WTC11 (cell line): ENCODE data around the gene LGALS4. TPM values are rescaled to one million over a fixed set of nuclear protein-coding genes. Genes with fewer than 3 reads are reported as not detected.

Experiments
- ATAC-seq: fragments of 200-7000 bp; cut with Tn5 transposase; 2 replicates; pipeline ENCODE4 v1.10.0; 2021; ENCODE audit warnings: mild to moderate bottlenecking, moderate library complexity
- CTCF ChIA-PET: fragments of 300-600 bp; sonication (Branson Sonifier 250); formaldehyde crosslinking; loops from one replicate; lab custom pipeline; 2021; ENCODE audit warnings: antibody characterized with exemption; lab: Charles Lee
- POLR2A ChIA-PET: fragments of 350-600 bp; sonication (Branson Sonifier 250); formaldehyde crosslinking; loops from one replicate; lab custom pipeline; 2021; ENCODE audit warnings: antibody characterized with exemption; lab: Charles Lee
- DNase-seq: peaks from one replicate; pipeline ENCODE4 v3.0.0; 2021; ENCODE audit warnings: low spot score
- H3K27ac Mint-ChIP-seq: 2 replicates; pipeline ENCODE4 v1.8.0; 2021; ENCODE audit warnings: mixed read lengths
- H3K27me3 Mint-ChIP-seq: 2 replicates; pipeline ENCODE4 v1.8.0; 2021; ENCODE audit warnings: low read depth, mild to moderate bottlenecking, moderate library complexity, mixed read lengths
- H3K36me3 Mint-ChIP-seq: 2 replicates; pipeline ENCODE4 v1.8.0; 2021; ENCODE audit warnings: mixed read lengths
- H3K4me1 Mint-ChIP-seq: 2 replicates; pipeline ENCODE4 v1.8.0; 2022; ENCODE audit warnings: mixed read lengths
- H3K4me3 Mint-ChIP-seq: 2 replicates; pipeline ENCODE4 v1.8.0; 2021; ENCODE audit warnings: mild to moderate bottlenecking, moderate library complexity, mixed read lengths
- H3K9me3 Mint-ChIP-seq: 2 replicates; pipeline ENCODE4 v1.8.0; 2021; ENCODE audit warnings: mixed read lengths
- ETV6 ChIP-seq: sonication (generic); formaldehyde crosslinking; IDR thresholded peaks from 2 replicates; pipeline ENCODE4 v1.8.1; 2022; ENCODE audit warnings: mild to moderate bottlenecking, missing genetic modification reagents
- GTF2I ChIP-seq: fragments of 250-450 bp; sonication (Bioruptor Pico); conservative IDR thresholded peaks from 2 replicates; pipeline ENCODE4 v1.4.0; 2021; ENCODE audit warnings: mild to moderate bottlenecking
- JAZF1 ChIP-seq: fragments of 250-450 bp; sonication (Bioruptor Pico); IDR thresholded peaks from 2 replicates; pipeline ENCODE4 v1.9.0; 2021; ENCODE audit warnings: moderate library complexity, mild to moderate bottlenecking, inconsistent platforms
- PRRX2 ChIP-seq: fragments of 250-450 bp; sonication (Bioruptor Pico); IDR thresholded peaks from 2 replicates; pipeline ENCODE4 v1.8.0; 2021; ENCODE audit warnings: mild to moderate bottlenecking
- SP1 ChIP-seq: sonication (generic); formaldehyde crosslinking; conservative IDR thresholded peaks from 2 replicates; pipeline ENCODE4 v1.8.1; 2022; ENCODE audit warnings: missing genetic modification reagents
- TCF7 ChIP-seq: sonication (generic); formaldehyde crosslinking; IDR thresholded peaks from 2 replicates; pipeline ENCODE4 v1.8.0; 2022; ENCODE audit warnings: mild to moderate bottlenecking, low read depth, missing genetic modification reagents, moderate library complexity
- ZBTB21 ChIP-seq: sonication (generic); formaldehyde crosslinking; IDR thresholded peaks from 2 replicates; pipeline ENCODE4 v1.8.1; 2023; ENCODE audit warnings: mild to moderate bottlenecking, missing genetic modification reagents, borderline replicate concordance
- ZNF121 ChIP-seq: sonication (generic); formaldehyde crosslinking; IDR thresholded peaks from 2 replicates; pipeline ENCODE4 v1.8.0; 2023; ENCODE audit warnings: missing genetic modification reagents
- ZNF317 ChIP-seq: sonication (generic); formaldehyde crosslinking; IDR thresholded peaks from 2 replicates; pipeline ENCODE4 v1.8.1; 2023; ENCODE audit warnings: low read depth, mild to moderate bottlenecking, moderate library complexity, missing genetic modification reagents, borderline replicate concordance
- ZNF416 ChIP-seq: fragments of 250-450 bp; sonication (Bioruptor Pico); IDR thresholded peaks from 2 replicates; pipeline ENCODE4 v1.9.0; 2021; ENCODE audit warnings: mild to moderate bottlenecking, inconsistent platforms
- total RNA-seq: library from RNA; stranded (reverse); gene quantifications from 3 replicates; pipeline ENCODE4 v1.2.3, GENCODE V29; 2021
- TF ChIP-seq, protein P1 (sequence below): sonication (generic); formaldehyde crosslinking; IDR thresholded peaks from 2 replicates; pipeline ENCODE4 v1.8.1; 2023; ENCODE audit warnings: mild to moderate bottlenecking, missing genetic modification reagents
- TF ChIP-seq, protein P2 (sequence below): sonication (generic); formaldehyde crosslinking; IDR thresholded peaks from 2 replicates; pipeline ENCODE4 v1.8.0; 2022; ENCODE audit warnings: mild to moderate bottlenecking, missing genetic modification reagents
- TF ChIP-seq, protein P3 (sequence below): sonication (generic); formaldehyde crosslinking; IDR thresholded peaks from 2 replicates; pipeline ENCODE4 v1.8.0; 2022; ENCODE audit warnings: mild to moderate bottlenecking, missing genetic modification reagents
- TF ChIP-seq, protein P4 (sequence below): fragments of 250-450 bp; sonication (Bioruptor Pico); IDR thresholded peaks from 2 replicates; pipeline ENCODE4 v1.9.0; 2021; ENCODE audit warnings: mild to moderate bottlenecking, borderline replicate concordance
- TF ChIP-seq, protein P5 (sequence below): fragments of 250-450 bp; sonication (Bioruptor Pico); IDR thresholded peaks from 2 replicates; pipeline ENCODE4 v1.8.0; 2021; ENCODE audit warnings: mild to moderate bottlenecking

The LGALS4 gene
- total RNA-seq, 1 experiment from 2014 or later, result 1.5 TPM

DNA sequence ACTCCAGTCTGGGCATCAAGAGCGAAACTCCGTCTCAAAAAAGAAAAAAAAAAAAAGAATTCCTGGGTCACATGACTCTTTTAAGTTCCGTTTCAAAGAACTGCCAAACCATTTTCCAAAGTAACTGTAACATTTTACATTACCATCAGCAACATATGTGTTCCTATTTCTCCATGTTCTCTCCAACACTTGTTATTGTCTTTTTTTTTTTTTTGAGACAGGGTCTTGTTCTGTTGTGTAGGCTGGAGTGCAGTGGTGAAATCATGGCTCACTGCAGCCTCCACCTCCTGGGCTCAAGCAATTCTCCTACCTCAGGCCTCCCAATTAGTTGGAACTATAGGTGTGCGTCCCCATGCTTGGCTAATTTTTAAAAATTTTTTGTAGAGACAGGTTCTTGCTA, 17.2 kb downstream of the LGALS4 start:
- POLR2A ChIA-PET, result no interaction called here
- H3K27me3 Mint-ChIP-seq, result peaks cover 14% of the 10 kb centered on the region
- peaks cover 5% of the 10 kb centered on the region for H3K4me1 Mint-ChIP-seq
- H3K36me3 Mint-ChIP-seq, result no peaks in the 10 kb centered on the region
- DNase-seq, result no peak
- TF ChIP-seq ETV6 (no peak), PRRX2 (CRISPR knock-in tag) (no peak), ZNF317 (no peak), TCF7 (CRISPR knock-in tag) (no peak), ZNF416 (CRISPR knock-in tag) (no peak), ZBTB21 (CRISPR knock-in tag) (no peak)
- TF ChIP-seq, protein P1, sequence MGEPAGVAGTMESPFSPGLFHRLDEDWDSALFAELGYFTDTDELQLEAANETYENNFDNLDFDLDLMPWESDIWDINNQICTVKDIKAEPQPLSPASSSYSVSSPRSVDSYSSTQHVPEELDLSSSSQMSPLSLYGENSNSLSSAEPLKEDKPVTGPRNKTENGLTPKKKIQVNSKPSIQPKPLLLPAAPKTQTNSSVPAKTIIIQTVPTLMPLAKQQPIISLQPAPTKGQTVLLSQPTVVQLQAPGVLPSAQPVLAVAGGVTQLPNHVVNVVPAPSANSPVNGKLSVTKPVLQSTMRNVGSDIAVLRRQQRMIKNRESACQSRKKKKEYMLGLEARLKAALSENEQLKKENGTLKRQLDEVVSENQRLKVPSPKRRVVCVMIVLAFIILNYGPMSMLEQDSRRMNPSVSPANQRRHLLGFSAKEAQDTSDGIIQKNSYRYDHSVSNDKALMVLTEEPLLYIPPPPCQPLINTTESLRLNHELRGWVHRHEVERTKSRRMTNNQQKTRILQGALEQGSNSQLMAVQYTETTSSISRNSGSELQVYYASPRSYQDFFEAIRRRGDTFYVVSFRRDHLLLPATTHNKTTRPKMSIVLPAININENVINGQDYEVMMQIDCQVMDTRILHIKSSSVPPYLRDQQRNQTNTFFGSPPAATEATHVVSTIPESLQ, result no peak
- TF ChIP-seq, protein P2, sequence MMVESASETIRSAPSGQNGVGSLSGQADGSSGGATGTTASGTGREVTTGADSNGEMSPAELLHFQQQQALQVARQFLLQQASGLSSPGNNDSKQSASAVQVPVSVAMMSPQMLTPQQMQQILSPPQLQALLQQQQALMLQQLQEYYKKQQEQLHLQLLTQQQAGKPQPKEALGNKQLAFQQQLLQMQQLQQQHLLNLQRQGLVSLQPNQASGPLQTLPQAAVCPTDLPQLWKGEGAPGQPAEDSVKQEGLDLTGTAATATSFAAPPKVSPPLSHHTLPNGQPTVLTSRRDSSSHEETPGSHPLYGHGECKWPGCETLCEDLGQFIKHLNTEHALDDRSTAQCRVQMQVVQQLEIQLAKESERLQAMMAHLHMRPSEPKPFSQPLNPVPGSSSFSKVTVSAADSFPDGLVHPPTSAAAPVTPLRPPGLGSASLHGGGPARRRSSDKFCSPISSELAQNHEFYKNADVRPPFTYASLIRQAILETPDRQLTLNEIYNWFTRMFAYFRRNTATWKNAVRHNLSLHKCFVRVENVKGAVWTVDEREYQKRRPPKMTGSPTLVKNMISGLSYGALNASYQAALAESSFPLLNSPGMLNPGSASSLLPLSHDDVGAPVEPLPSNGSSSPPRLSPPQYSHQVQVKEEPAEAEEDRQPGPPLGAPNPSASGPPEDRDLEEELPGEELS (CRISPR knock-in tag), result no peak
- TF ChIP-seq, protein P3, sequence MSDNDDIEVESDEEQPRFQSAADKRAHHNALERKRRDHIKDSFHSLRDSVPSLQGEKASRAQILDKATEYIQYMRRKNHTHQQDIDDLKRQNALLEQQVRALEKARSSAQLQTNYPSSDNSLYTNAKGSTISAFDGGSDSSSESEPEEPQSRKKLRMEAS (CRISPR knock-in tag), result no peak
- TF ChIP-seq, protein P4, sequence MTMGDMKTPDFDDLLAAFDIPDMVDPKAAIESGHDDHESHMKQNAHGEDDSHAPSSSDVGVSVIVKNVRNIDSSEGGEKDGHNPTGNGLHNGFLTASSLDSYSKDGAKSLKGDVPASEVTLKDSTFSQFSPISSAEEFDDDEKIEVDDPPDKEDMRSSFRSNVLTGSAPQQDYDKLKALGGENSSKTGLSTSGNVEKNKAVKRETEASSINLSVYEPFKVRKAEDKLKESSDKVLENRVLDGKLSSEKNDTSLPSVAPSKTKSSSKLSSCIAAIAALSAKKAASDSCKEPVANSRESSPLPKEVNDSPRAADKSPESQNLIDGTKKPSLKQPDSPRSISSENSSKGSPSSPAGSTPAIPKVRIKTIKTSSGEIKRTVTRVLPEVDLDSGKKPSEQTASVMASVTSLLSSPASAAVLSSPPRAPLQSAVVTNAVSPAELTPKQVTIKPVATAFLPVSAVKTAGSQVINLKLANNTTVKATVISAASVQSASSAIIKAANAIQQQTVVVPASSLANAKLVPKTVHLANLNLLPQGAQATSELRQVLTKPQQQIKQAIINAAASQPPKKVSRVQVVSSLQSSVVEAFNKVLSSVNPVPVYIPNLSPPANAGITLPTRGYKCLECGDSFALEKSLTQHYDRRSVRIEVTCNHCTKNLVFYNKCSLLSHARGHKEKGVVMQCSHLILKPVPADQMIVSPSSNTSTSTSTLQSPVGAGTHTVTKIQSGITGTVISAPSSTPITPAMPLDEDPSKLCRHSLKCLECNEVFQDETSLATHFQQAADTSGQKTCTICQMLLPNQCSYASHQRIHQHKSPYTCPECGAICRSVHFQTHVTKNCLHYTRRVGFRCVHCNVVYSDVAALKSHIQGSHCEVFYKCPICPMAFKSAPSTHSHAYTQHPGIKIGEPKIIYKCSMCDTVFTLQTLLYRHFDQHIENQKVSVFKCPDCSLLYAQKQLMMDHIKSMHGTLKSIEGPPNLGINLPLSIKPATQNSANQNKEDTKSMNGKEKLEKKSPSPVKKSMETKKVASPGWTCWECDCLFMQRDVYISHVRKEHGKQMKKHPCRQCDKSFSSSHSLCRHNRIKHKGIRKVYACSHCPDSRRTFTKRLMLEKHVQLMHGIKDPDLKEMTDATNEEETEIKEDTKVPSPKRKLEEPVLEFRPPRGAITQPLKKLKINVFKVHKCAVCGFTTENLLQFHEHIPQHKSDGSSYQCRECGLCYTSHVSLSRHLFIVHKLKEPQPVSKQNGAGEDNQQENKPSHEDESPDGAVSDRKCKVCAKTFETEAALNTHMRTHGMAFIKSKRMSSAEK (CRISPR knock-in tag), result no peak
- H3K27ac Mint-ChIP-seq, result no peak overlapping the region
- peaks cover 8% of the 10 kb centered on the region; the same call in 1 of the 2 replicates for H3K9me3 Mint-ChIP-seq
- ATAC-seq, result no peak
- H3K4me3 Mint-ChIP-seq, result no peak overlapping the region
- CTCF ChIA-PET, result no interaction called here

DNA sequence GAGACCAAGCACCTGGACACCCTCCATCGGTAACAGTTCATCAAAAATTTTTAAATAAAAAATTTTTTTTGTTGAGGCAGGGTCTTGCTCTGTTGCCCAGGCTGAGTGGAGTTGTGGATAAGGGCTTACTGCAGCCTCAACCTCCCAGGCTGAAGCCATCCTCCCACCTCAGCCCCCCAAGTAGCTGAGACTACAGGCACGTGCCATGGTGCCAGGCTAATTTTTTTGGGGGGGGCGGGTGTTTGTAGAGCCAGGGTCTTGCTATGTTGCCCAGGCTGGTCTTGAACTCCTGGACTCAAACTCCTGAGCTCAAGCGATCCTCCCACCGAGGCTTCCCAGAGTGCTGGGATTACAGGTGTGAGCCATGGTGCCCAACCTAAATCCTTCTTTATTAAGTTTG, 19.1 kb downstream of the LGALS4 start:
- CTCF ChIA-PET, result interaction anchor here (1.1 to 1.5 kb wide), 4 partner anchors 19 to 408 kb away, joined by 3 to 12 read pairs (median 4); partner anchors contain the start of genes MRPS12 and SARS2
- ATAC-seq (no peak), DNase-seq (no peak)
- peaks cover 6% of the 10 kb centered on the region for H3K4me1 Mint-ChIP-seq
- peaks cover 19% of the 10 kb centered on the region for H3K27me3 Mint-ChIP-seq
- TF ChIP-seq ZNF121 (CRISPR knock-in tag), result peak; percentile 95
- TF ChIP-seq ZBTB21 (CRISPR knock-in tag), result no peak
- 0 out of 2 replicates have a peak, but pooled peaks have one; percentile 37 for TF ChIP-seq GTF2I
- no peak for TF ChIP-seq JAZF1 (CRISPR knock-in tag)
- H3K36me3 Mint-ChIP-seq, result no peaks in the 10 kb centered on the region
- POLR2A ChIA-PET, result no interaction called here
- H3K9me3 Mint-ChIP-seq, result peaks cover 8% of the 10 kb centered on the region; the same call in 1 of the 2 replicates
- H3K4me3 Mint-ChIP-seq, result 0 out of 2 replicates have a peak overlapping the region, but pooled peaks have one; percentile 54
- H3K27ac Mint-ChIP-seq, result no peak overlapping the region

DNA sequence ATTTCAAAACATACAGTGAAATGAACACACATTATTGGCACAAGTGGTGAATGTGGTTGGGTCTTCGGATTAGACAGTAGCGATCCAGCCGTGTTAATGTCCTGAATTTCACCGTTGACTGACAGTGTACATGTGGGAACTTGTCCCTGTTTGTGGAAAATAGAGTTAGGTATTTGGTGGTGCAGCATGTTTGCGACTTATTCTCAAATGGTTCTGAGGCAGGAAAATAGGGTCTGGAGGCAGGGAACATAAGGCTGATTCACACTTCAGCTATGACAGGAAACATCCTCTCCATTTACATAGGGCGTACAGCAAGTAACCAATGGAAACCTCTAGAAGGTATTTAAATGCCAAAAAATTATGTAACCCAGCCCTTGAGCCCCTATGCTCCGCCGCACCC, 19.6 kb downstream of the LGALS4 start:
- no peak for DNase-seq
- Mint-ChIP-seq H3K27ac (no peak overlapping the region), H3K4me1 (peaks cover 8% of the 10 kb centered on the region), H3K27me3 (peaks cover 23% of the 10 kb centered on the region), H3K4me3 (peak overlapping the region; percentile 54), H3K36me3 (no peaks in the 10 kb centered on the region), H3K9me3 (peaks cover 8% of the 10 kb centered on the region; the same call in 1 of the 2 replicates)
- ChIA-PET POLR2A (interaction anchor here (0.6 to 1.0 kb wide), 2 partner anchors 17 to 55 kb away, joined by 3 to 4 read pairs; no protein-coding TSS in a partner anchor), CTCF (interaction anchor here (0.6 to 1.5 kb wide), 23 partner anchors 14 to 407 kb away, joined by 3 to 15 read pairs (median 3); partner anchors contain the start of genes ECH1, FAM98C, LGALS7 and MRPS12)
- ATAC-seq, result no peak
- TF ChIP-seq SP1 (CRISPR knock-in tag), result no peak
- TF ChIP-seq, protein P5, sequence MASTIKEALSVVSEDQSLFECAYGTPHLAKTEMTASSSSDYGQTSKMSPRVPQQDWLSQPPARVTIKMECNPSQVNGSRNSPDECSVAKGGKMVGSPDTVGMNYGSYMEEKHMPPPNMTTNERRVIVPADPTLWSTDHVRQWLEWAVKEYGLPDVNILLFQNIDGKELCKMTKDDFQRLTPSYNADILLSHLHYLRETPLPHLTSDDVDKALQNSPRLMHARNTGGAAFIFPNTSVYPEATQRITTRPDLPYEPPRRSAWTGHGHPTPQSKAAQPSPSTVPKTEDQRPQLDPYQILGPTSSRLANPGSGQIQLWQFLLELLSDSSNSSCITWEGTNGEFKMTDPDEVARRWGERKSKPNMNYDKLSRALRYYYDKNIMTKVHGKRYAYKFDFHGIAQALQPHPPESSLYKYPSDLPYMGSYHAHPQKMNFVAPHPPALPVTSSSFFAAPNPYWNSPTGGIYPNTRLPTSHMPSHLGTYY (CRISPR knock-in tag), result no peak
